Measurements from ENCODE around the gene PRTN3.
"Not testable (repeated sequence)": the region's sequence is repeated elsewhere in the genome, so short reads cannot be mapped to it uniquely, and the experiment has no call there.

PRTN3 gene

DNA sequence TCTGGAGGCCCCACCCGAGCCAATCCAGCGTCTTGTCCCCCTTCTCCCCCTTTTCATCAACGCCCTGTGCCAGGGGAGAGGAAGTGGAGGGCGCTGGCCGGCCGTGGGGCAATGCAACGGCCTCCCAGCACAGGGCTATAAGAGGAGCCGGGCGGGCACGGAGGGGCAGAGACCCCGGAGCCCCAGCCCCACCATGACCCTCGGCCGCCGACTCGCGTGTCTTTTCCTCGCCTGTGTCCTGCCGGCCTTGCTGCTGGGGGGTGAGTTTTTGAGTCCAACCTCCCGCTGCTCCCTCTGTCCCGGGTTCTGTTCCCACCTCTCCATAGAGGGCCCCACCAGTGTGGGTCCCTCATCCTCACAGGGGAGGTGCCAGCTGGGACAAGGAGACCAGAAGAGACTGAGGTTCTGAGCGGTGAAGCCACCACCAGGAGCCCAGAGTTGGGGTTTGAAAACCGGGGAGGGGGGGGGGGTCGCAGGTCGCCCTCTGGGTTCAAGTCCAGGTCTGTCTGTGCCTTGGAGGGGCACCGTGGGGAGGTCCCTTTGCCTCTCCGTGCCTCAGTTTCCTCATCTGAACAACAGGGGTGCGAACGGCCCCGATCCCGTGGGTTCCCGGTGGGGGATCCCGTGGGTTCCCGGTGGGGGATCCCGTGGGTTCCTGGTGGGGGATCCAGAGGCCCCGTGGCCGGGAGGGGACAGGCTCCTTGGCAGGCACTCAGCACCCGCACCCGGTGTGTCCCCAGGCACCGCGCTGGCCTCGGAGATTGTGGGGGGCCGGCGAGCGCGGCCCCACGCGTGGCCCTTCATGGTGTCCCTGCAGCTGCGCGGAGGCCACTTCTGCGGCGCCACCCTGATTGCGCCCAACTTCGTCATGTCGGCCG is 11.6 kb downstream of the PRTN3 start, which contains the start of gene ELANE:
Gene ELANE, plus strand, starts transcription at position 168 of the 878 bp plus-strand sequence. Its CDS starts 26 bp downstream, at position 194.
- TF ChIP-seq, protein P1, sequence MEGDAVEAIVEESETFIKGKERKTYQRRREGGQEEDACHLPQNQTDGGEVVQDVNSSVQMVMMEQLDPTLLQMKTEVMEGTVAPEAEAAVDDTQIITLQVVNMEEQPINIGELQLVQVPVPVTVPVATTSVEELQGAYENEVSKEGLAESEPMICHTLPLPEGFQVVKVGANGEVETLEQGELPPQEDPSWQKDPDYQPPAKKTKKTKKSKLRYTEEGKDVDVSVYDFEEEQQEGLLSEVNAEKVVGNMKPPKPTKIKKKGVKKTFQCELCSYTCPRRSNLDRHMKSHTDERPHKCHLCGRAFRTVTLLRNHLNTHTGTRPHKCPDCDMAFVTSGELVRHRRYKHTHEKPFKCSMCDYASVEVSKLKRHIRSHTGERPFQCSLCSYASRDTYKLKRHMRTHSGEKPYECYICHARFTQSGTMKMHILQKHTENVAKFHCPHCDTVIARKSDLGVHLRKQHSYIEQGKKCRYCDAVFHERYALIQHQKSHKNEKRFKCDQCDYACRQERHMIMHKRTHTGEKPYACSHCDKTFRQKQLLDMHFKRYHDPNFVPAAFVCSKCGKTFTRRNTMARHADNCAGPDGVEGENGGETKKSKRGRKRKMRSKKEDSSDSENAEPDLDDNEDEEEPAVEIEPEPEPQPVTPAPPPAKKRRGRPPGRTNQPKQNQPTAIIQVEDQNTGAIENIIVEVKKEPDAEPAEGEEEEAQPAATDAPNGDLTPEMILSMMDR (conservative IDR thresholded peaks at IDR 0.05; ENCODE audit: low read depth, low read length) = no peak
- DNase-seq (ENCODE audit: low read depth) = no peak
- no peak within 1 kb of the TSS for H3K4me3 ChIP-seq (ENCODE audit: low read length)

DNA sequence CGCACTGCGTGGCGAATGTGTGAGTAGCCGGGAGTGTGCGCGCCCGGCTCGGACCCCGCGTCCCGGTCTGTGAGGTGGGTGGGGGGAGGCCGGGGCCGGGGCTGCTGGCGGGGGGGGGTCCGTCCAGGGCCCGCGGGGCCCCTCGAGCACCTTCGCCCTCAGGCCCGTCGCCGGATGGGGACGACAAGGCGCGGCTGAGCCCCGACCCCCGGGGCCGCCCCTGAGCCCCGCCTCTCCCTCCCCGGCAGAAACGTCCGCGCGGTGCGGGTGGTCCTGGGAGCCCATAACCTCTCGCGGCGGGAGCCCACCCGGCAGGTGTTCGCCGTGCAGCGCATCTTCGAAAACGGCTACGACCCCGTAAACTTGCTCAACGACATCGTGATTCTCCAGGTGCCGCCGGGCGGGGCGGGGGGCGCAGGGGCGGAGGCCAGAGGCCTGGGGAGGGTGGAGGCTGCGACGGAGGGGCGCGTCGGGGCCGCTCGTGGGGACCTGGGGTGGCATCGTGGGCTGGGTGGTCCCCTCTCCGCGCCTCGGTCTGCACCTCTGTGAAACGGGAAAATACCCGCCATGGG is 12.3 kb downstream of the PRTN3 start:
- no peak for DNase-seq (ENCODE audit: low read depth)
- TF ChIP-seq, protein P1 (conservative IDR thresholded peaks at IDR 0.05; ENCODE audit: low read depth, low read length) = no peak
- no peak overlapping the region for H3K4me3 ChIP-seq (ENCODE audit: low read length)

DNA sequence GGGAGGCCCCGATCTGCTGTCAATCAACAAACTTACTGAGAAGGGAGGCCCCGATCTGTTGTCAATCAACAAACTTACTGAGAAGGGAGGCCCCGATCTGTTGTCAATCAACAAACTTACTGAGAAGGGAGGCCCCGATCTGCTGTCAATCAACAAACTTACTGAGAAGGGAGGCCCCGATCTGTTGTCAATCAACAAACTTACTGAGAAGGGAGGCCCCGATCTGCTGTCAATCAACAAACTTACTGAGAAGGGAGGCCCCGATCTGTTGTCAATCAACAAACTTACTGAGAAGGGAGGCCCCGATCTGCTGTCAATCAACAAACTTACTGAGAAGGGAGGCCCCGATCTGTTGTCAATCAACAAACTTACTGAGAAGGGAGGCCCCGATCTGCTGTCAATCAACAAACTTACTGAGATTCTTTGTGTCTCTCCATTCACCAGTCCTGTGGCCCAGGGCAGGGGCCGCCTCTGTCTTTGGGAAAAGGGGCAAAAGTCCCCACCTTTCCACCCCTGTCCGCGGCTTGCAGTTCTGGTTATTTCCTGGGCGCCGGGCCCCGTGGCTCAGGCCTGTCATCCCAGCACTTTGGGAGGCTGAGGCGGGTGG is 12.9 kb downstream of the PRTN3 start:
- DNase-seq (ENCODE audit: low read depth); H3K4me3 ChIP-seq (ENCODE audit: low read length): not testable (repeated sequence)

DNA sequence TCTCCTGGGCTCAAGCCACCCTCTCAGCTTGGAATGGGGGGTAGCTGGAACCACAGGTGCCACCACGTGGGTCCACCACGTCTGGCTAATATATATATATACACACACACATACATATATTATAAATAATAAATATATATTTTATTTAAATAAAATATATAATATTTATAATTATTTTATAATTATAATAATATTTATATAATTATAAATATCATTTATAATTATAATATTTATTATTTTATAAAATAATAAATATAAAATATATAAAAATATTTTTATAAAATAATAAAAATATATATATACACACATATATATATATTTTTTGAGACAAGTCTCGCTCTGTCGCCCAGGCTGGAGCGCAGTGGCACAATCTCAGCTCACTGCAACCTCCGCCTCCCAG is 13.8 kb downstream of the PRTN3 start:
- H3K4me3 ChIP-seq (ENCODE audit: low read length) = no peak overlapping the region
- DNase-seq (ENCODE audit: low read depth) = no peak
- TF ChIP-seq, protein P1 (conservative IDR thresholded peaks at IDR 0.05; ENCODE audit: low read depth, low read length) = no peak

DNA sequence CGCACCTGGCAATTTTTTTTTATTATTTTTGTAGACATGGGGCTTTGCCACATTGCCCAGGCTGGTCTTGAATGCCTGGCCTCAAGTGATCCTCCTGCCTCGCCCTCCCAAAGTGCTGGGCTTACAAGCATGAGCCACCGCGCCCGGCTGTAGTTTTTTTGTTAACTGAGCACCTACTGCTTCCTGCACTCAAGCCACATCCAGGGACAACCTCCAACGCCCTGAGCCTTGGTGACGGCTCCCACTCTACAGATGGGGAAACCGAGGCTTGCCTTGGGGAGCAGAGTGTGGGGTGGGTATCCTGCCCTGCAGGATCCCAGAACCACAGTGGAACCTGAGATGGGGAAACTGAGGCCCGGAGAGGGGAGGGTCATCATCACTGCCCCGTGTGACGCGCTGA is 14.3 kb downstream of the PRTN3 start:
- no peak for DNase-seq (ENCODE audit: low read depth)
- no peak overlapping the region for H3K4me3 ChIP-seq (ENCODE audit: low read length)
- TF ChIP-seq, protein P1 (conservative IDR thresholded peaks at IDR 0.05; ENCODE audit: low read depth, low read length) = no peak

DNA sequence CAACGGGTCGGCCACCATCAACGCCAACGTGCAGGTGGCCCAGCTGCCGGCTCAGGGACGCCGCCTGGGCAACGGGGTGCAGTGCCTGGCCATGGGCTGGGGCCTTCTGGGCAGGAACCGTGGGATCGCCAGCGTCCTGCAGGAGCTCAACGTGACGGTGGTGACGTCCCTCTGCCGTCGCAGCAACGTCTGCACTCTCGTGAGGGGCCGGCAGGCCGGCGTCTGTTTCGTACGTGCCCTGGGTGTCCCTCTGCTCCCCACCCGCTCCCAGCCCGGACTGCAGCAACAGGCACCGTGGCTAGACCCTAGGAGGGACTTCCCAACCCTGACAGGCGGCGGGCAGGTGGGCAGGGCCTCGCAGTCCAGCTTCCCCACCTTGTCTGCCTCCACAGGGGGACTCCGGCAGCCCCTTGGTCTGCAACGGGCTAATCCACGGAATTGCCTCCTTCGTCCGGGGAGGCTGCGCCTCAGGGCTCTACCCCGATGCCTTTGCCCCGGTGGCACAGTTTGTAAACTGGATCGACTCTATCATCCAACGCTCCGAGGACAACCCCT is 14.8 kb downstream of the PRTN3 start:
- no peak for DNase-seq (ENCODE audit: low read depth)
- H3K4me3 ChIP-seq (ENCODE audit: low read length) = no peak overlapping the region
- TF ChIP-seq, protein P1 (conservative IDR thresholded peaks at IDR 0.05; ENCODE audit: low read depth, low read length) = no peak

DNA sequence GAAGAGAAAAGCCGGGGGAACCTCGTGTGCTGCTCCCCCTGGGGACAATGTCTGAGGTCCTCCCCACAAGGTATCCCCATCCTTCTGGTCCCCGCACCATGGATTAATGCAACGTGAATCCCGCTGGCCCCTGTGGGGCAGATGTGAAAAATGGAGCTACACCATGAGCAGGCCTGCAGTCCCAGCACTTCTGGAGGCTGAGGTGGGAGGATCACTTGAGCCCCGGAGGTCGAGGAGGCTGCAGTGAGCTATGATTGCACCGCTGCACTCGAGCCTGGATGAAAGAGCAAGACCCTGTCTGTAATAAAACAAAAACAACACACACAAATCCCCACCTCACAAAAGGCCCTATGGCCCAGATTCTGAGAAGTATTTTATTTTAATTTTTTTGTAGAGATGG is 17.5 kb downstream of the PRTN3 start:
- no peak for DNase-seq (ENCODE audit: low read depth)
- TF ChIP-seq, protein P1 (conservative IDR thresholded peaks at IDR 0.05; ENCODE audit: low read depth, low read length) = no peak
- no peak overlapping the region for H3K4me3 ChIP-seq (ENCODE audit: low read length)
